ENCODE data around the gene CHIT1.

DNA sequence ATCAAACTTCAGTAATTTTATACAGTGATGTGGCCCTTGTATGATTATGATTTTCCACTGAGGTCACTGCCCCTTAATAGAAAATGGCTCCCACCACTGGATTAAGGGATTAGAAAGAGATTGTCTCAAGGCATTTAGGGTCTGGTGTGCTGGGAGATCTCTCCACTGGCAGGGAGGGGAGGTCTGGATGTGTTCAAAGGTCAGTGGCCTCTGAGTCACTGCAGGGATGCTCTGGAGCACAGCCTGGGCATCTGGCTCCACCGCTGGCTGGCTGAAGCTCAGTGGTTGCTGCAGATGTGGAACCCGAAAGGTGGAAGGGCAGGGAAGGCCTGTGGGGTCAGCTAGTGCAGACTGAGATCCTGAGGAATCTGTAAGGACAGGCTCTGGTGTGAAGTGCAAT lies 24.7 kb downstream of the CHIT1 start:
- TF ChIP-seq POLR2AphosphoS5 (IDR thresholded peaks at IDR 0.05; ENCODE audit: borderline replicate concordance, low read depth, low read length) (no peak), EZH2 (IDR thresholded peaks at IDR 0.05) (no peak)
